ENCODE results near the gene CTCFL.
"Not testable (repeated sequence)": the region's sequence is repeated elsewhere in the genome, so short reads cannot be mapped to it uniquely, and the experiment has no call there.

Gene CTCFL

DNA sequence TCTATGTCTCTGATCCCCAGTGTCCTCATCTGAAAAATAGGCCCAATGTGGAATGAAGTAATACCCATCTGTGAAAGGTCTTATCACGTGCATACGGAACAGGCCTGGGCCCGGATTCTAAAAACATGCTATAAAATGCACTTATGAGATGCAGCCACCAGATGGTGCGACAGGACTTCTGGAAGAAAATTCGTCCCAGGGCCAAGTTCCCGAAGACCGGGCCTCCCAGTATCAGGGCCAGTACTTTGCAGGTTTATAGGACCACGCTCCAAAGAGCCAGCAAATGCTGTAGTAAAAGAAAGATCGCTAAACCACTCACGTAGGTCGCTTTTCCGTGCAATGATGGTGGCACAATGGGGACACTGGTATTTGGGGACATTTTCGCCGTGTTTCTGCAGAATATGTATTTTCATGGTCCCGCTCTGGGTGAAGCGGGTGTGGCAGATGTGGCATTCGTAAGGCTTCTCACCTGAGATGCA lies 10.6 kb downstream of the CTCFL start:
- DNase-seq (ENCODE audit: low read depth in 1 of 2, low spot score in 1 of 2) = peak; percentile 39 to 45
- H3K27me3 ChIP-seq (ENCODE audit: insufficient read depth, poor library complexity, severe bottlenecking) = peaks cover 28% of the 10 kb centered on the region
- H3K4me3 ChIP-seq (replicated peaks; ENCODE audit: insufficient read depth, low read length) = no peak overlapping the region
- no peak overlapping the region for H3K27ac ChIP-seq (replicated peaks)
- TF ChIP-seq CTCF (IDR thresholded peaks at IDR 0.05; ENCODE audit: insufficient read depth, low read length) (peak; percentile 35), GABPA (IDR thresholded peaks at IDR 0.05; ENCODE audit: low read depth) (no peak), POLR2AphosphoS5 (IDR thresholded peaks at IDR 0.05; ENCODE audit: low read depth) (no peak), SPI1 (IDR thresholded peaks at IDR 0.05; ENCODE audit: borderline replicate concordance, low read depth) (no peak), REST (IDR thresholded peaks at IDR 0.05; ENCODE audit: insufficient replicate concordance, low read depth) (no peak)

- no peak for TF ChIP-seq POLR2AphosphoS5 (IDR thresholded peaks at IDR 0.05; ENCODE audit: low read depth)
- TF ChIP-seq SPI1 (IDR thresholded peaks at IDR 0.05; ENCODE audit: borderline replicate concordance, low read depth) = no peak
- no peak for TF ChIP-seq GABPA (IDR thresholded peaks at IDR 0.05; ENCODE audit: low read depth)
- no peak for TF ChIP-seq CTCF (IDR thresholded peaks at IDR 0.05; ENCODE audit: insufficient read depth, low read length)
- TF ChIP-seq REST (IDR thresholded peaks at IDR 0.05; ENCODE audit: insufficient replicate concordance, low read depth) = no peak
- no peak for DNase-seq (ENCODE audit: low read depth in 1 of 2, low spot score in 1 of 2)
- Histone ChIP-seq H3K4me3 (replicated peaks; ENCODE audit: insufficient read depth, low read length) (no peak overlapping the region), H3K27ac (replicated peaks) (no peak overlapping the region), H3K27me3 (ENCODE audit: insufficient read depth, poor library complexity, severe bottlenecking) (peaks cover 25% of the 10 kb centered on the region)
Measured at GRCh38 chr20:57513199-57513598, 11.7 kb downstream of the CTCFL start.

DNA sequence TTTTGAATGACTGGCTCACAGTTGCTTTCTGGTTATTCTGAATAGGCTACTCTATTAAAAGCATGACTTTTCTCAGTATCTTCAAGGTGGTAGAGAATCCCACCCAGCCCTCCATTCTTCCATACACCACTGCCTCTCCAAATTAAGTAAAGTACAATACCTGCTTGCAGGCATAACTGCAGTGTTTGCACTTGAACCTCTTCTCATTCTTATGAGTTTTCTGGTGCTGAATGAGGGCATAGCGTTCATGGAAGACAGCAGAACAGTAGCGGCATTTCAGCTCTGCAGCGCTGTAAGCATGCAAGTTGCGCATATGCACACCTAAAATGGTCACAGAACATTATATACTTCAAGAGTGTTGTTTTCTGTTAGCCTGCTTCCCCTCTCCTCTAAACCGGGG lies 12.5 kb downstream of the CTCFL start:
- TF ChIP-seq CTCF (IDR thresholded peaks at IDR 0.05; ENCODE audit: insufficient read depth, low read length) (no peak), GABPA (IDR thresholded peaks at IDR 0.05; ENCODE audit: low read depth) (no peak), POLR2AphosphoS5 (IDR thresholded peaks at IDR 0.05; ENCODE audit: low read depth) (no peak), REST (IDR thresholded peaks at IDR 0.05; ENCODE audit: insufficient replicate concordance, low read depth) (no peak), SPI1 (IDR thresholded peaks at IDR 0.05; ENCODE audit: borderline replicate concordance, low read depth) (no peak)
- Histone ChIP-seq H3K27ac (replicated peaks) (no peak overlapping the region), H3K27me3 (ENCODE audit: insufficient read depth, poor library complexity, severe bottlenecking) (peaks cover 23% of the 10 kb centered on the region), H3K4me3 (replicated peaks; ENCODE audit: insufficient read depth, low read length) (no peak overlapping the region)
- DNase-seq (ENCODE audit: low read depth in 1 of 2, low spot score in 1 of 2) = no peak

- not testable (repeated sequence) for H3K4me3 ChIP-seq (replicated peaks; ENCODE audit: insufficient read depth, low read length); H3K27ac ChIP-seq (replicated peaks); DNase-seq (ENCODE audit: low read depth in 1 of 2, low spot score in 1 of 2)
- H3K27me3 ChIP-seq (ENCODE audit: insufficient read depth, poor library complexity, severe bottlenecking) = peaks cover 30% of the 10 kb centered on the region
Measured at GRCh38 chr20:57511709-57512108, 13.2 kb downstream of the CTCFL start.

All from HL-60 (cell line).